ENCODE measurements around the gene GHRL.
"Not testable (repeated sequence)": the region's sequence is repeated elsewhere in the genome, so short reads cannot be mapped to it uniquely, and the experiment has no call there.

GHRL gene

GRCh38 chr3:10299175-10299574 lies 6.4 kb upstream of the GHRL start:
- no peak for DNase-seq (ENCODE audit: low read depth in 2 of 2)

DNA sequence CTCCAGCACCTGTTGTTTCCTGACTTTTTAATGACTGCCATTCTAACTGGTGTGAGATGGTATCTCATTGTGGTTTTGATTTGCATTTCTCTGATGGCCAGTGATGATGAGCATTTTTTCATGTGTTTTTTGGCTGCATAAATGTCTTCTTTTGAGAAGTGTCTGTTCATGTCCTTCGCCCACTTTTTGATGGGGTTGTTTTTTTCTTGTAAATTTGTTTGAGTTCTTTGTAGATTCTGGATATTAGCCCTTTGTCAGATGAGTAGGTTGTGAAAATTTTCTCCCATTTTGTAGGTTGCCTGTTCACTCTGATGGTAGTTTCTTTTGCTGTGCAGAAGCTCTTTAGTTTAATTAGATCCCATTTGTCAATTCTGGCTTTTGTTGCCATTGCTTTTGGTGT lies 5.3 kb upstream of the GHRL start:
- DNase-seq (ENCODE audit: low read depth in 2 of 2) = not testable (repeated sequence)

DNA sequence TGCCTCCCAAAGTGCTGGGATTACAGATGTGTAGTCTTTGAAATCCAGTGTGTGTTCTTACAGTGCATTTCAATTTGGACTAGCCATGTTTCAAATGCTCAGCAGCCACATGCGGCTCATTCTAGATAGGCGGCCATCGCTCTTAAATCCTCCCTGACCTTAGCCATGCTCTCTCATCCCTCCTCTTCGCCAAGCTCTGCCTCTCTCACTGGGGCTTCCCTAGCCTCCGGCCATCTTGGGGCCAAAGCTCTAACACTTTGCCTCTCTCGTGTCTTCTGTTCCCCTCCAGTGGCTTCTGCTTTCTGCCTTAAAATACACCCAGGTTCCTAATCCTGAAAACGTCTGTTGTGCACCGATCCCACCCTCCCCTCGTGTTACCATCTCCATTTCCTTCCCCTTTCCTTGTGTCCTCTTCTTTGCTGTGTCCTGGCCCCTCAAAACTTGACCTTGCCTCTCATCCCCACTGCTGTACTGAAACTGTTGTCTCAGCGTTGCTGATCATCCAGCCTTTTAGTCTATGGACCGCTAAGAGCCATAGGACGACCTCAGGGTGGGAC lies 1.4 kb upstream of the GHRL start:
- DNase-seq (ENCODE audit: low read depth in 2 of 2) = no peak

- no peak for DNase-seq (ENCODE audit: low read depth in 2 of 2)
Measured at GRCh38 chr3:10291641-10292040, 1.1 kb downstream of the GHRL start.

DNA sequence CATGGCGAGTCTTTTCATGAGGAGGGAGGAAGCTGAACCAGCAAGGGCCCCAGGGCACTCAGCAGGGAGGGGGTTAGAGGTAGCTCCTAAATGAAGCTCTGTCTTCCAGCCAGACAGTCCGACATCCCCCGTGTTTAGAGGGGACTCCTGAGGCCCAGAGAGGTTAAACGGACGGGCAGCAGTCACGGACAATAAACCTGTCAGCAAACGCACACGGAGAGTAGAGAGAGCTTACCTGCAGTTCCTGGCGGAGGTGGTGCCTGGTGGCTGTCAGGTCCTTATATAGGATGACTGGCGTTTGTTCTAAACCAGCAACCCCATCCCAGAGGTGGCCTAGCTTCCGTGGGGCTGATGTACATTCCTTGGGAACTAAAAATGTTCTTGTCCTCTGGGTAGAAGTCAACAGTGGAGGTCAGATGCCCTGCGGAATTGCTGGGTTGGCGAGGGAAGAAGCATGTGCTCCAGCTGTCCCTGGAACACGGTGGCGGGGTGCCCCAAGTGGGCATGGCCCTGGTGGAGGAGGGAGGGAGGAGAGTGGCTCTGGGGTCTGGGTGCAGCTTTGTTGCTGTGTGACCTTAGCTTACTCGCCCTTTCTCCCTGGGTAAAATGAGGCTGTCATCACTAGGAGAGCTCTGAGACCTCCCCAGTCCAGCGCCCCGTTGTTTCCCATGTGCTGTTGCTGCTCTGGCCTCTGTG lies 2.1 kb downstream of the GHRL start:
- DNase-seq (ENCODE audit: low read depth in 2 of 2) = no peak

- no peak for DNase-seq (ENCODE audit: low read depth in 2 of 2)
Measured at GRCh38 chr3:10289787-10290355, 2.9 kb downstream of the GHRL start.

DNA sequence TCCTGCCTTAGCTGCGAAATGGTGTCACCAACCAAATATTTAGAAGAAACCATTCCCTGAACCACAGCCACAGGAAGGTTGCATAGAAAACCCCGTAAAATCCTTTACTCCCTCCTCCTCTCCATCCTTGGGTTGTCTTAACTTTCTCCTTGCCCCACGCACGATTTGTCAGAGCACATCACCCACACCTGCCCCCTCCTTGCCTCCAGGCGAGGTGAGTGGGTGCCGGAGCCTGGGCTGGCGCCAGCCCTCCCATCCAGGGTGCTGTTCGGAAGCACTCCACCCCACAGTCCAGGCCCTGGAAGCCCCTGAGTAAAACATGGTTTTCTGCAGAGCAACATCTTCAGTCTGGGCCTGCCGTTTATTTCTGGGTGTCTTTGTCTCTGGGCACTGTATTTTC lies 3.7 kb downstream of the GHRL start:
- DNase-seq (ENCODE audit: low read depth in 2 of 2) = no peak

GRCh38 chr3:10288575-10288960 lies 4.2 kb downstream of the GHRL start:
- DNase-seq (ENCODE audit: low read depth in 2 of 2) = no peak

DNA sequence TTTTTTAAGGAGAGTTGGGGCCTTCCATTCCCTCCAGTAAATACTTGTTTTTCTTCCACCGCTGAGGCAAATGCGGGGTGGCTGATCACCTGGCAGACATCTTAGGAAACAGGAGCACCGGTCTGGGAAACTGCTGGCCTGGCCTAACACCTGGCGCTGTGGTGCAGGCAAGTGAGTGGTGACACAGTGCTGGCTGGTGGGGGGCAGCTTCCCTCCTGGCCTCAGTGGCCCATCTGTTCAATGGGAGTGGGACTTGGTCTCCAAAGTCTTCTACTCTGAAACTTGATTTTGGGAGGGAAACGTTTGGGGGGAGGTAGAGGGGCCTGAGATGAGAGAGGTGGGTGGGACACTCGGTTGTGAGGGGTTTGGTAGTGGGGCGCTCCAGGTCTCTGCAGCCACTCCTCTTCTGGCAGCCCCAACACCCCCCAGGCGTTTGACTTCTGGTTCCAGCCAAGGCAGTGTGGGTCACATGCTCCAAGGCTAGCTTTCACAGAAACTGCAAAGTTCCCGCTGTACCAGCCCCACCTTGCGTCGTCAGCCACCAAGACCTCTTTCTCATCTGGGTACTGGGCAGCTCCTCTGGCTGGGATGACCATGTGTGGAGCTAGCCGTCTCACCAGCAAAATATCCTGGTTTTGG lies 4.7 kb downstream of the GHRL start:
- DNase-seq (ENCODE audit: low read depth in 2 of 2) = no peak

DNA sequence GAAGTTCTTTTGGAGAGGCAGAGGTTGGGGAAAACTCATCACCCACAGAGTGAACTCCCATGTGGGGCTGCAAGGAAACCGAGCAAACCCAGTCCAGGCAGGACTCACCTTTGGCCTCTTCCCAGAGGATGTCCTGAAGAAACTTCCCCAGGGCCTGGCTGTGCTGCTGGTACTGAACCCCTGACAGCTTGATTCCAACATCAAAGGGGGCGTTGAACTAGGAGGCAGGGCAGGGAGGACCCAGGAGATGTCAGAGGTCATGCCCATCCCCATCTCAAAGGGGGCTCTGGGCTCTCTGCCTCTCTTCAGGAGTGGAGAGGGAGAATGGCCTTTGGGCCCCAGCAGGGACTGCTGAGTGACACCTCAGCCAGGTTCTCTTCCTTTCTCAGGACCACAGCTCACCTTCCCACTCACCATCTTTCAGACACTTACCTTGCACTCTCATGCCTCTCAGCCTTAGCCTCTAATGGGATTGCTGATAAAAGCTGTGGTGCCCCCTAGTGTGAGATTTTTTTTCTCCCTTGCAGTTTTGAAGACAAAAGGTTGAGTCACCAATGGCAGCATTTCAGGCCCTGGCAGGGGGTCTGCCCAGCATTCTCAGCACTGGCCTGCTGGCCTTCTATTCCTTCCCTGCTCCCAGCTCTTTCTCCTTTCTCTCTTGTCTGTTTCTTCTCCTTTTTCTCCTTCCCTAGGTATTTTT lies 6.0 kb downstream of the GHRL start:
- DNase-seq (ENCODE audit: low read depth in 2 of 2) = no peak

GRCh38 chr3:10286133-10286524 lies 6.6 kb downstream of the GHRL start:
- DNase-seq (ENCODE audit: low read depth in 2 of 2) = no peak

GRCh38 chr3:10285272-10286132 lies 7.2 kb downstream of the GHRL start:
- DNase-seq (ENCODE audit: low read depth in 2 of 2) = no peak

DNA sequence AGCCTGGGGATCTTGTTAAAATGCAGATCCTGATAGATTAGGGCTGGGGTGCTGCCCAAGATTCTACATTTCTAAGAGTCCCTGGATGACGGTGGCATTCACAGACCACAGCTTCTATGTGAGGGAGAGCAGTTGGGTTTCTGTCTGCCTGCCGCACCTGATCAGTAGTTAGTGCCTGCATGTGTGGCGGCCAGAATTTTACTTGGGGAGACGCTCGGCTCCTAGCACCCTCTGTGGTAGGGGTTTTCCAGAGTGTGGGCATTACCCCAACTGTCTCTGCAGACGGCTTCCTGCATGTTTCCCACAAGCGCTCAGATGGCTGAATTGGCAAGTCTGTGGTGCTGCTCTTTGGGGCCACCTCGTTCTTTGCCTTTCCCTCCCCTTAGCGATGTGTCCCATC lies 8.3 kb downstream of the GHRL start:
- DNase-seq (ENCODE audit: low read depth in 2 of 2) = no peak

DNA sequence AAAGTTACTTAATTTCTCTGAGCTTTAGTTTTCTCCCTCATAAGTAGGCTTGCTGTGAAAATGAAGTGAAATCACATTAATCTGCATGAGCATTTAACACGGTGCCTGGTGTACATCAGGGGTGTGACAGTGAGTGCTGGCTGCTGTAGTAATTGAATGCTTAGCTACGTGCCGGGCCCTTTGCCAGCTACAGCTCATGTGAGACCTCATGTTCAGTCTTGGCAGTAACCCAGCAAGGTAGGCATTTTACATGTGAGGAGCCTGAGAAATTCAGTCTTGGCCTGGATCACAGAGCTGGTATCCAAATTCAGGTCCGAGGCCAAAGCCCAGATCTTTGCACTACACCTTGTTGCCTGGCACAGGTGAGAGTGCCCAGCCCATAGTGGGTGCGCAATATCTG lies 9.1 kb downstream of the GHRL start:
- DNase-seq (ENCODE audit: low read depth in 2 of 2) = no peak

- DNase-seq (ENCODE audit: low read depth in 2 of 2) = no peak
Measured at GRCh38 chr3:10281951-10282350, 10.8 kb downstream of the GHRL start.

GRCh38 chr3:10280571-10280970 lies 12.2 kb downstream of the GHRL start:
- no peak for DNase-seq (ENCODE audit: low read depth in 2 of 2)

- no peak for DNase-seq (ENCODE audit: low read depth in 2 of 2)
Measured at GRCh38 chr3:10280177-10280529, 12.6 kb downstream of the GHRL start.

DNA sequence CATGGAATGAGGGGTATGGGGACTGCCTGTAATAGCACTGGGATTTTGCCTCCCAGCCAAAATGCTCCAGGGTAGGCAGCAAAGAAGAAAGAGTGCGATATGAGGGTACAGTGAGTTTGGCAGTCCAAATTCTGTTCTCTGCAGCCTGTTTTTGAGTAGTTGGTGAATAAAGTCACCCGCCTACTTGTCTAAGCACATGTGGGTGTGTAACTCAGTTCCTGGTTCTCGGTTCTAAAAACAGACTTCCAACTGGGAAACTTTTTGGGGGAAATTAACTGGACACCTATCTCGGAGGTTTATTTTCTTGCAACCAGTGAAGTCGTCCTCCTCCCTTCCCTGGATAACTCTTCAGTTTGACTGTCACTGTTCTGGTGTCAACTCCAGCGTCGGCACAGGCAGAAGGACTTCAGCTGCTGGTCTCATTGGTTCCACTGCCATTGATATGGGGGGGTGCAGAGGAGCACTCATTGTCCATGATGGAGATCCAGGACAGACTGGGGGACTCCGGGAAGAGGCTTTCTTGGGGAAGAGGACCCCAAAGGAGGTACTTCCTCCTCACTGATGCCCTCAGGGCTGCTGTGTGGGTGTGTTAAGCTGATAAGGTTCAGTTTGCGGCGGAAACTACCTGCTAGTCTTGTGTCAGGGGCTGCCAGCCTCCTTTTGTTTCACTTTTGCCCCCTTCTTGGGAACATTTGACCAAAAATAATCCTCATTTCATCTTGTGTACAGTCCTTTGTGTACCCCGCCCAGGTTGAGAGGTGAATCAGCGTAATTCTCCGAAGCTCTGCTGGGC lies 13.2 kb downstream of the GHRL start:
- no peak for DNase-seq (ENCODE audit: low read depth in 2 of 2)

DNA sequence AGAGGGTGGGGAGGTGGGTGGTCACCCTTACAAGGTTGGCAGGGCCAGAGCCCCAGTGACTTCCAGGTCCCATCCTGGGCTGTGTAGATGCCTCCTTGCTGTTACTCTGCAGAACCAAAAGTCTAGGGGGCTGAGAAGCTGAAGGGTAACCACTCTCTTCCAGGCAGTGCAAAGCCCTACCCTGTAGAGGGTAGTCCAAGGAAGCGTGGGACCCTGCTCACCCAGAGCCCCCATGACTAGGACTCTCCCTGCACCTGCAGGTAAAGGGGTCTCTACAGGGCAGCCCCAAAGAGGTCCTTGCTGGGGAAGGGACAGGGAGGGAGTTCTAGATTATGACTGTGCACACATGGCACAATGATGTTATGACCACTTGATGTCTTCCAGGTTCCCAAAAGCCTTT lies 14.2 kb downstream of the GHRL start:
- DNase-seq (ENCODE audit: low read depth in 2 of 2) = no peak

DNA sequence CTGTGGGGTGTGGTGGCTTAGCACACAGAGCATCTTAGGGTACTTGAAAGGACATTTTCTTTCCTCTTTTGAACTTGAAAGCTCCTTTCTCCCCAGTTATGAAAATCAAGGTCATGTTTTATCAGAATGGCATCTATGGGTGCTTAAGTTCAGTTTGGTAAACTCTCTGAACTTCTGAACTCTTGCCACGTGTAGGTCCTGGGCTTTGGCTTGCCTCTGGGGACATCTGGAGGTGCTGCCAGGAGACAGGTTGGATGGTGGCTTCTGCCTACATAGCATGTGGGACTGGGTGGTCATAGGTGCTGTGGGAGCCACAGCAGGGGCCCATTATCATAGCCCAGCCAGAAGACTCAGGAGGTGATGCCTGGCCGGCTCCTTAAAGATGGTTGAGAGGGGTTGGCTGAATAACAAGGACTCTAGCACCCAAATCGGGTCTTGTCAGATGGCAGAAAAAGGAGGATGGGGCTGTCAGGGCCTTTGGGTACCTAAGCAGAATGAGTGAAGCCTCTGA lies 15.6 kb downstream of the GHRL start:
- DNase-seq (ENCODE audit: low read depth in 2 of 2) = no peak

DNA sequence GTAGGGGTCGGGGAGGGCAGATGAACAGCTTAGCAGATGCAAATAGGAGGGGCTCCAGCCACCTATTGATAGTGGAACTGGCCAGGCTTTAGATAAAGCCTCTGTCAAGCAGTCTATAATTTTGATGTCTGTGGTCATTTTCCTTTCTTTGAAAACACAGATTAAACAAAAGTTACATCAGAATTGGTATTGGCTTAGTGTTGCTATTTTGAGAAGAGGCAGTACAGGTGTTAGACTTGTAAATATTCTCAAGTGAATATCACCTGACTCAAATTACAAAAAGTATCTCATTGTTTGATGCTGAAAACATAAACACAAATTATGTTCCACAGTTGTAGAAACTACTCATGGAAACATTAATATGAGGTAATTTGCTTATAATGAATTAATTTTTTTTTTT lies 18.1 kb downstream of the GHRL start:
- no peak for DNase-seq (ENCODE audit: low read depth in 2 of 2)
